GM19193 (cell line): ENCODE measurements around the gene KCNT1.

Experiments used
- POLR2A ChIP-seq: IDR thresholded peaks from 4 replicates; pipeline ENCODE4 v1.6.1; 2011; ENCODE audit not compliant: insufficient read depth, insufficient read length; ENCODE audit errors: extremely low read depth

The KCNT1 gene

GRCh38 chr9:135705376-135705775, 3.4 kb downstream of the KCNT1 start:
- no peak for TF ChIP-seq POLR2A

GRCh38 chr9:135706288-135706687, 4.3 kb downstream of the KCNT1 start:
- TF ChIP-seq POLR2A = no peak

GRCh38 chr9:135707252-135708138, 5.5 kb downstream of the KCNT1 start:
- TF ChIP-seq POLR2A = no peak

GRCh38 chr9:135708164-135708563, 6.2 kb downstream of the KCNT1 start:
- TF ChIP-seq POLR2A = no peak

DNA sequence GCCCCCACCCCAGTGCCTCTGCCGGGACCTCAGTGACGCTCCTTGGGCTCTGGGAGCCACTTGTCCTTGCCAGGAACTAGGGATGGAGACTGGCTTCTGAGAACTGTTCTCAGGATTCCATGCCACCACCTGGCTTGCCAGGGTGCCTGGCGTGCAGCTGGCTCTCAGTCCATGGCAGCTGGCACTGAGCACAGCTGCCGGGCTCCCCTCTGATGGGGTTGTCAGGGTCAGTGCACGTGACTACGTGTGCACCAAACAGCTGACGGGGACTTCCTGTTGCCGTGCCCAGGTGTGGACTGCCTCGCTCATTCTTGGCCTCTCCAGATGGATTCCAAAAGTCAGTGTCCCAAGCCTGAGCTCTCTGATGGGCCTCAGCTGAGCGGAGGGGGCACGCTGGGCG, 9.4 kb downstream of the KCNT1 start:
- TF ChIP-seq POLR2A = no peak

GRCh38 chr9:135711881-135712280, 9.9 kb downstream of the KCNT1 start:
- TF ChIP-seq POLR2A = no peak

DNA sequence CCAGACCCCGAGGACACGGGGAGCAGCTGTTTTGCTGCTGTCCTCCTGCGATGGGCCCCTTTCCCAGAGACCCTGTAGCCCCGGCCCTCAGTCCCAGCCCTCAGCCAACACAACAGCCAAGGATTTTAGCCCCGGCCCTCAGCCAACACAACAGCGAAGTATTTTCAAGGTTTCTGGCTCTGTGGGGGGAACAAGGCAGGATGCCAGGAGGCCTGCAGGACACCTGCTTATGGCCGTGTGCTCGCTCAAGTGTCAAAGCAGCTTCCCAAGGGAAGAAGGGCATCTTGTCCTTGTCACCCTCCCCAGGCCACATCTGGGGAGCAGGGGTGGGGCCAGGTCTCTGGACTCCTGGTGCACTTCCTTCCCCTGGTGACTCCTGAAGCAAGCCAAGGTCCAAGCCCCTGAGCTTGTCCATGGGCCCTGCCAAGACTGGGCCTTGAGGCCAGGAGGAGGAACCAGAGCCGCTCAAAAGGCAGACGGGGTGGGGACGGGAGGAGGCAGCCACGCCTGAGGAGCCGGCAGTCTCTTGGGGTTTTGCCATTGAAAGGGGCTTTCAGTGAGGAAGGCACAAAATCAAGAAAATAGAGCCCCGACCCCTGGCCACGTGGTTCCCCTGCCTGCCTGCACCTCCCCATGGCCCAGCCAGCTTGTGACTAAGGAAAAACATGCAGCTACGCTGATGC, 10.8 kb downstream of the KCNT1 start:
- TF ChIP-seq POLR2A = no peak

DNA sequence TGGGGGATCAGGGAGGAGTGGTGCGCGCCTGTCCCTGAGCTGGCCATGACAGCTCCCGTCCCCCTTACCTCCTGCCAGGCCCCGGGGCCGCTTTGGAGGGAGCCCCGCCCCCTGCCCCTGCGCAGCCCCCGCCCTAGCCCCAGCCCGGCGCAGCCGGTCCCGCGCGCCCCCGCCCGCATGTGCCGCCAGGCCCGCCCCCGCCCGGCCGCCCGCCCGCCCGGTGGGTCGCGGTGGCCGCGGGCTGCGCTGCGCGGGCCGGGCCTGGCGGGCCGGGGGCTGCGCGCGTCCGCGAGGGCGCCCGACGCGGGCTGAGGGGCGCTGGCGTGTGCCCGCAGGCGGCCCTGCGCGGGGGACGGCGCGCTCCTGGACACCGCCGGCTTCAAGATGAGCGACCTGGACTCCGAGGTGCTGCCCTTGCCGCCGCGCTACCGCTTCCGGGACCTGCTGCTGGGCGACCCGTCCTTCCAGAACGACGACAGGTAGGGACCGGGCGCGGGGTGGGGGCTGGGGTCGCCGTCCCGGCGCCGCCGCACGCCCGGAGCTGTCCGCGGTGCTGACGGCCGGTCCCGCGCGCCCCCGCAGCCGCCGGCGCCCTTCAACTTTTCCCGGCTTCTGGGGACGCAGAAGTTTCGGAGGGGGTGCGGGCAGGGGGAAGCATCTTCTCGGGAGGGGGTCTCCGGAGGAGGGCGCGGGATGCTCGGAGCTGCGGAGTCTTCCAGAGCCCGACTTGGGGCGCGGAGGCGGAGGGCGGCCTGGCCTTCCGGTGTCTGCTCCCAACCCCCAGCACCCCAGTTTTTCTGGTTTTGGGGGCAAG, 12.5 kb downstream of the KCNT1 start:
- no peak for TF ChIP-seq POLR2A

DNA sequence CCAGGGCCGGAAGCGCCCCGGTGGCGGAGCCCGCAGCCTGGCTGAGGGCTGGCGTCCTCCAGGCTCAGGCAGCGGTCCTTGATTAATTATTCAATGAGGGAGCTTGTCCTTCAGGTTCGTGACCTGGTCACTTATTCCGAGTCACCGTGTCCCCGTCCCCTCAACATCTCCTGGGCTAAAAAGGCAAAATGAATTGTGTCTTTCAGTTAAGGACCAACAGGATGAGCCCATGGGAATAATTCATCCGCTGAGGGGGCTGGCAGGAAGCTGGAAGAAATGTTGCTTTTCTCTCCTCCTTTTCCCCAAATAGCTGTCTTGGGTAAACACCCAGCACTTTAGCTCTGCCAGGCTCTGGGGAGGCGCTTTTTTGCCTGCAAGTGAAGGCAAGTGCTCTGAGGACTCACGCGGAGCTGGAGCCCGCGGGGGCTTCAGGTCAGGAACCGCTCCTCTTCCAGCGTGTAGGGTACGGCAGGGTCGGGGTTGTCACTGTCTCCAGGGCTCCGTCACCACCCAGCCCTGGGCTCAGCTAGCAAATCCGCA, 13.1 kb downstream of the KCNT1 start:
- TF ChIP-seq POLR2A = no peak

DNA sequence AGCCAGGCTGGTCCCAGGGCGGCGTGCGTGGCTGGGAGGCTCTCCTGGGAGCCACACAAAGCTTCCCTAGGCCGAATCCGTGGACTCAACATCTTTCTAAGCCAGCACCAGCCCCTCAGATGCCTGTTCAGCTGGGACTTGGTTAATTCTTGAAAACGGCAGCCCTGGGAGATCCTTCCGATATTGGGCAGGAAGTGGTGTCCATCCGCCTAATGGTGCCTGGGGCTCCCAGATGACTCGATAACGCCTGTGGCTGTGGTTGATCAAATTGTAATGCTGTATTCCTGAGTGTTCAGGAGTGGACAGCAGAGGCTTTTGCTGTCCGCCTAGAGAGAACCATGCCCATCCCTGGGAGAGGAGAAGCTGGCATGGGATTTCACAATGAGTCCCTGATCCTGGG, 14.1 kb downstream of the KCNT1 start:
- no peak for TF ChIP-seq POLR2A

DNA sequence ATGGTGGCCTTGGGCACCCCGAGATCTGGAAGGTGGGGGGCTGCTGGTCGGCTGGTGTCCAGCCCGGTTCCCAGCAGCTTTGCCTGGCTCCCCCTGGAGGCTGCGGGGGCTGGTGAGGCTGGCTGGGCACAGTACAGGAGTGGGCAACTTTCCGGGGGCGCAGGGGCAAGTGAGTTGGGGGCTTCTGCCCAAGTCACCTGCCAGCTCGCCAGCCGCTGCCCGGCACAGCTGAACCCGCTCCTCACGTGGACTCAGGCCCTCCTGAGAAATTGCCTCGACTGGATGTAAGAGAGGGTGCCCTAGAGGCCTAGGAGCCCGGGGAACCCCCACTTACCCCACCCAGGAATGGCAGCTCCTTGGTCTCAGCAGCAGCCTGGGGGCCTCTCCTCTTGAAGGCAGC, 15.4 kb downstream of the KCNT1 start:
- TF ChIP-seq POLR2A = no peak

- no peak for TF ChIP-seq POLR2A
These were observed 16.6 kb downstream of the KCNT1 start for GRCh38 chr9:135718616-135719015.

- no peak for TF ChIP-seq POLR2A
These were observed 17.5 kb downstream of the KCNT1 start for GRCh38 chr9:135719472-135719871.

GRCh38 chr9:135722365-135722764, 20.4 kb downstream of the KCNT1 start:
- no peak for TF ChIP-seq POLR2A
